Breast epithelium (tissue), 3 donors: Measurements from ENCODE around the gene PLXNA4.

Experiments
- CTCF ChIP-seq, 3 donors: fragments of 450-650 bp; IDR thresholded peaks; one replicate each; pipeline ENCODE4 v1.5.1; 2016 to 2017; ENCODE audit warnings: antibody characterized with exemption in 3 of 3, mild to moderate bottlenecking in 3 of 3, moderate library complexity in 3 of 3
- POLR2A ChIP-seq: fragments of 450-650 bp; IDR thresholded peaks from one replicate; pipeline ENCODE4 v1.6.1; 2016; ENCODE audit warnings: antibody characterized with exemption, mild to moderate bottlenecking, moderate library complexity
- POLR2AphosphoS5 ChIP-seq, 3 donors: sonication (generic); formaldehyde crosslinking; IDR thresholded peaks; one replicate each; pipeline ENCODE4 v1.6.1; 2017; ENCODE audit warnings: antibody characterized with exemption in 3 of 3

GRCh38 chr7:132256721-132257212 is 319.5 kb downstream of the PLXNA4 start:
- TF ChIP-seq CTCF (IDR thresholded peaks at IDR 0.05) (no peak), POLR2A (no peak), POLR2AphosphoS5 (IDR thresholded peaks at IDR 0.05) (no peak)
